Lung microvascular endothelial cell (primary cell): Measurements from ENCODE around the gene ANKS1B. TPM values are rescaled to one million over a fixed set of nuclear protein-coding genes. Genes with fewer than 3 reads are reported as not detected.

Experiments
- DNase-seq, 2 donors: peaks; one replicate each; pipeline versions ENCODE4 v3.0.0 to v3.0.0-alpha.2; 2010; ENCODE audit warnings: low read depth in 2 of 2
- total RNA-seq: library from RNA; depleted of rRNA; stranded (reverse); fragments of >200 nt; gene quantifications from 2 replicates; pipeline ENCODE4 v1.2.1, GENCODE V29; 2014

ANKS1B gene
- total RNA-seq, 1 donor from 2014 or later = 0.20 TPM

DNA sequence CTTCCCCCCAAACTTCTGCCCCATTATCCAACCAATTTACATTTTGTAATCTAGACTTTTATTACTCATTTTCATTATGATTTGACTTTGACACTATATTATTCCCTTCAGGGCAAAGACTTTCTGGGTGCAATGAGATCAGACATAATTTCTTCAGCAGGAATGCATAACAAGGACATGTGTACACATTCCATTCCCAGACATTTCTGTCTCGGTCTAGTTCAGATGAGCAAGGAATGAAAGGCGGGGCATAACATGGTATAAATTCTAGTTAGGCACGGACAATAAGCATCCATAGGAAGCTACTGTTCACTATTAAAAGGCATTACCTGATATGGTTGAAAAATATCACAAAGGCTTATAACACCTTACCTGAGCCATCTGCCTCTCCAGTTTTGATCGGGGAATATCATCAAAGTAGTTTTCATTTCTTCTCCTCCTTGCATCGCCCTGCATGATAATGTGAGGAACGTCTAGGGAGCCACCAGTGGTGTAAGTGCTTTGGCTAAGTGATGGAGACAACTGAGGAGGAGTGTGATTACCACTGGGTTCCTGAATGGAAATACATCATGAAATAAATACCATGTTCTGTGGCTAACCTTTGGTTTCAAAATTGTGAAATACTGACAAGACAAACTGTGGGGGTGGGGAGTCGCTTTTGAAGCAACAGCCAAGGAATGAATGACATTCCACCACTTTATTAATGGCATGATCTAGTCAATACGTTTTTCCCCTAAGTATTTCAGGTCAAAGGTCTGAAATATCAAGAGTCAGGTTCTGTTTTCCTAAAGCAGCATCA lies 1155.7 kb downstream of the ANKS1B start:
- DNase-seq = no peak

DNA sequence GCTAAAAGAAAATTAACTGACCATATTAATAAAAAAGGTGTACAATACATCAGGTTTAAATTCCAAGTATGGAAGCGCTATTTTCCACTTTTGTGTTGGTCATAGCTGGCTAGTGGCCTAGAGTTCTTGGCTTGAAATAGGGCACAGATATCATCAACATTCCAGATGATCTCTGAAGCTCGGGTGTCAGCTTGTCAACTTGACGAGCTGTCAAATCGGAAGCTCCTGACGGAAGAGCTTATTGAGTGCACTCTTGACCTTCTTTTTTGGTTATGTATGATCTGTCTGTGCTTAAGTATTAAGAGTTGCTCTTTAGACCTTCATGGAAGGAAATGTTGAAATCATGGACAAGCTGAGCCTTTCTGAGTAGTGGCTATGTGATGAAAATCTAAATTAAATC lies 1161.7 kb downstream of the ANKS1B start:
- peak in 1 of 2 donors; percentile 90 for DNase-seq

DNA sequence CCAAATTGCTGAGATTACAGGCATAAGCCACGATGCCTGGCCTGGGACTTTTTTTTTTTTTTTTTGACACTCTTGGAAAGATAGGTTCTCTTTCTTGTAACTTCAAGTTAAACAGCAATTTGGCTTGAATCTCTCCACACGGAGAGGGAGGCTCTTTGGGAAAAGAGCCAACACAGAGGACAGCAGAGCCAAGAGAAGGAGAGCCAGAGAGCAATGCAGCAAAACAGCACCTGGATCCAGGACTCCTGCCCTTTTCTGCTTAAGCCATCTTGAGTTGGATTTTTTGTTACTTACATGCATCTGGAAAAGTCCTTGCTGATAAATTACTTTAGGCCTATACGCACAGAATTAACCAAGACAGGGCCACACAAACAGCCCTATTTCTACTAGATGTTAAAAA lies 1162.9 kb downstream of the ANKS1B start:
- peak in 1 of 2 donors; percentile 34 for DNase-seq

DNA sequence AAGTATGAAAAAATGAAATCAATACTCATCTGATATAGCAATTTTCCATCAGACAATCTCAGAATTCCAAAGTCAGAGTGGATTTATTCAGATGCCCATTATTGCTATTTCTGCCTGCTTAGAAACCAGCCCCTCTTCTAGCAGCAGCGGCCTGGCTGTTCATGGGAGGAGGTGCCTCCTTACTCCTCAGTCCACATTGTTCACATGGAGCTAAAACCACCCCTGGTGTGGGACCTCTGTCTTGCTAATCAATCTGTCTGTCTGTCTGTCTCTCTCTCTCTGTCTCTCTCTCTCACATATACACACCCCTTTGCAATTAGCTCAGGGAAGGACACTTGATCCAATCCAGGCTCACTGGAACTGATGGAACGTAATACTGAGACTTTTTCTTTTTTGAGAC lies 1163.5 kb downstream of the ANKS1B start:
- no peak for DNase-seq

DNA sequence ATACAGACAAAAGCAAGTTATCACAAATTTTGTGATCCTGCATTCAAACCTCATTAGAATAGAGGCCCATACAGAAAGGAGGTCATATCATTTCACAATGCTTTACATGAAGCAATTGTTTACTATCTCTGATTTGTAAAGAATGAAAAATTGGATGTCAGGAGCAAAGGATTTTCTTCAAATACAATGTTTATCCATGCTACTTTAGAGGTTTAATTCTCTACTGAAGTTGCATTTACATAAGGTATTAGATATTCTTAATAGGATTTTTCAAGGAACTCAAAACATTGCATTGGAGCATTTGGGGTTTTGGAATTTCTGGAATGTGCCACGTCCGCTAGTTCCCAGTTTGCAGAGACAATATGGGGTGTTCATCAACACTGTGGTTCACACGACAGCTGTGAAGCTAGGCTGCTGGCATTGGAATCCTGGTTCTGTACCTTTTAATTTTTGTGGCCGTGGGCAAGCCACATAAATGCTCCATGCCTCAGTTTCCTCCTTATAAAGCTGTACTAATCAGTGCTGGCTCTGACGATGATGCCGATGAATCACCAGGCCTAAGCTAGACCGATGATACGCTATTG lies 1164.8 kb downstream of the ANKS1B start:
- no peak for DNase-seq

DNA sequence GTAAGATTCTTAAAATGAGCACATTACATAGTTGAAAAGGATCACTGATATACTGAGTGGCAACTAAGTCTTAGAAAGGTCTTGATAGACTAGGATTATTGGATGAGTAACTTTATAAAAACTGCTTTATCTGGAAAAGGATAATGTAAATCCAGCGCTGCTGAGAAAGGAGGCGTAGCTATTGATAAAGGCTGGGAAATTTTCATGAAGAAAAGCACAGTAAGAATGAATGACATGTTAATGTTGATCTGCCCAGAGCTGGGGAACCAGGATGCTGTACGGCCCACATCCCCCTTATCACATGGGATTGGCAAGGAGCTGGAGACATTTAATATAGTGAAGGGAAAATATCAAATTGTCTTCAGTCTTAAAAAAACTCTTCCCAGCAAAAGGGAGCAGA lies 1165.7 kb downstream of the ANKS1B start:
- no peak for DNase-seq

DNA sequence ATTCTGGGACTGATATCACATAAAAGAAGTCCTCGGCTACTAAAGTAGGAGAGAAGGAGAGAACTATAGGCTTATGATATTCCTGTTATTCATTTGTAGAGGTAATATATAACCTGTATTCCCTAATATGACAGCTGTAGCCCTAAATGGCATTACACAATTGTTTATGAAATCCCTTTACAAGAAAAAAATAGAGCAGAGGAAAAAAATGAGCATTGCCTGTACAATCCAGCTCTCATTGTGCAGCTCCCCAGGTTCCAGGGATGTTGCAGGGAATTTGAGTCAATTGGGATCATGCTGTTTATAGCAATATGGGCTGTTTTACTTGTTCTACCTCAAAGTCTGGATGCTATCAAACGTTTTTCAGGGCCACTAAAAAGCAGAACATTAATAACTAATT lies 1166.5 kb downstream of the ANKS1B start:
- DNase-seq = no peak

DNA sequence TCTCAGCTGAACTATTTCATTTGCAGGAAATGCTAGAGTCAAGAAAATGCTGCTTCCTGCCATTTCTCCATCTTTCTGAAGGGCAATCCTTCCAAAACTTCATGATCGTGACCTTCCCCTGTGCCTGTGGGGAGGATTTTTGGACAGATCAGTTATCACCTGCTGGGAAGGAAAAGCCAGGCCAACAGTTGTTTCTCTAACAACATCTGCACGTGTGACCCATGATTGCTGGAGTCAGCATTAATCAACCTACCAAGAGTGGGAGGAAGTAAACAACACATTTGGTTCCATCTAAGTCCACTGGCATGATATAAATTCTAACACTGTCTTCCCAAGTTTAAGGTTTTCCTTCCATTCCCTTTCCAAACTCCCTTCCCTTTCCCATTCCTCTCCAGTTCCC lies 1167.0 kb downstream of the ANKS1B start:
- no peak for DNase-seq

DNA sequence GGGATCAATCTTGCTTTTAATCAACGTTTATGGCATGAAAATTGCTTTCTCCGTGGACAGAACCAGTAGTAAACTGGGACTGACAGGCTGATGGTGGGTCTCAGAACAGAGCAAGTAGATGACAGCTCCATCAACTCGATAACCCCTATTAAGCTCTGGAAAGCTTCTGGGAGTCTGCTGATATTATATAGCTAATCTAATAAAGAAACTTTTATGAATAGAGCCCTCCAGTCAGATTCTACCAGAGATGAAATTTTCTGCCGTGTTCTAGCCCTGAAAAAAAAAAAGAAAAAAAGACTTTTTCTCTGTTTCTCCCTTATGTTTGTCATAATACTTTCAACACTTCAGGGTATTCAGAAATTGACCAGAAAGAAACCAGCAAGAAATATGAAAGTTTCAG lies 1168.0 kb downstream of the ANKS1B start:
- no peak for DNase-seq

DNA sequence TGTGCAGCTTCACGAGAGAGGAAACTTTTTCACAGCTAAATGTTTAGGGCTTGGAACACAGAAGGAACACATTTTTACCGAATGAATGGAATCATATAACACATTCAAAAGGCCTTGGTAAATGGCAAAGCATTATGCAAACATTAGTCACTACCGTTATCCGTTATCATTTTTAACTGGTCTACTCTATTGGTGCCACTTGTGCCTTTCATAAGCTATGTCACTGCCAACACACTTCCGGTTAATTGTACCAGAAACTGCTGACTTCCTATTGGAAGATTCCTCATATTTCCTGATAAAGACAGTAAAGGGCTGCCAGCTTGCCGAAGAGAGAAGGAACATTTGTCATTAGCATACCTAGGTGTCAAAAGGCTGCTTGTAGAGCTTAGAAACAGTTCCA lies 1170.5 kb downstream of the ANKS1B start:
- DNase-seq = peak; percentile 59 to 89

DNA sequence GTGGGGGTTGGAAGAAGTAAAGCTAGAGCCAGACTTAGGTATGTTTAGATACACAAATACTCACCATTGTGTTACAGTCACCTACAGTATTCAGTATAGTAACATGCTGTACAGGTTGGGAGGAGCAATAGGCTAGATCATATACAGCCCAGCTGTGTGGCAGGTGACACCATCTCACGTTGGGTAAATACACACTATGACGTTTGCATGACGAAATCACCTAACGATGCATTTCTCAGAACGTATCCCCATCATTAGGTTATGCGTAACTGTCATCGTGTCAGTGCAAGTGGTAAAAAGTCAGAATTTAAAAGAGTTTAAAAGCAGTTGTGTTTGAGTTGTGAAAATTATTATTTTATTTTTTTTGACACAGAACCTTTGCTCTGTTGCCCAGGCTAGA lies 1172.5 kb downstream of the ANKS1B start:
- no peak for DNase-seq

DNA sequence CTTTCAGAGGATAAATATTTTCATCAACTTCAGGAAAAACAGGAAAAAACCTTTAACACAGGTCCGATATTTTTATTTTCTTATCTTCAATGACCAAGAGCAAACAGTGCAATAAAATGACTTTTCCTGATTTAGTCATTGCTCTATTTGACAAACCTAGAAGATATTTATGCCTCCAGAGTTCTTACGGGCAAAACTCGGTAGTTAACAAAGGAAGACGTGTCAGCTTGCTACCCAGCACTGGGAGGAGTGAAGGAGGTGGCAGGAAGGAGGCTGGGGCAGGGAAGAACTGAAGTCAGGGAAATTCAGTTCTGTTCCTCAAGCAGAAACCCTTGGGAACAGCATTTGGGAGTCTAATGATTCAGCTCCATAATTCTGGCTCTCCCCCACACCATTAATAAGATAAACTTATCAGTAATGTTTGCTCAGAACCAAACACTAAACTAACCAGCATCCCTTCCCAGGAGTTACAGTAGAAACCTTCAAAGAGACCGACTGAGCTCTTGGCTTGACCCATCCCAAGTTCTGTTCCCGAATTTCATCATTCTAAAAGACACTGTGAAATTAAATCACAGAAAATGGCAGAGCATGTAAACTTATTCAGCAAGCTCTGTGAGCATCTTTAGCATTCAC lies 1176.4 kb downstream of the ANKS1B start:
- peak; percentile 14 to 41 for DNase-seq

DNA sequence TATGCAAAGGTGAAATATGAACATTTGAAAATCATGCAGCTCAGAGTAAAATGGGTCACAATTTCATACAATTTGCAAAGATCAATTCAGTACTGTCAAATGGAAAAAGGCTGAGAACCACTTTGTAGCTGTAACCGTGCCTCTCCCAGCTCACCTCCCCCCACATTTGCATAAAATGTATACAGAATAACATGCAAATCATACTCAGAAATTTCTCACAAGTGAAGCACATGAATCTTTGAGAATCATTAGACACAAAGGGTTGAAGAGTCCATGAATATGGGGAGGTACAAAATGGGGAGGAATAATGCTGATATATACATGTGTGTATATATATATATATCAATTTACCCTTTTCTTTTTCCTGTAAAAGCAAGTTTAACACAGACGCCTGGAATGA lies 1177.5 kb downstream of the ANKS1B start:
- DNase-seq = no peak

DNA sequence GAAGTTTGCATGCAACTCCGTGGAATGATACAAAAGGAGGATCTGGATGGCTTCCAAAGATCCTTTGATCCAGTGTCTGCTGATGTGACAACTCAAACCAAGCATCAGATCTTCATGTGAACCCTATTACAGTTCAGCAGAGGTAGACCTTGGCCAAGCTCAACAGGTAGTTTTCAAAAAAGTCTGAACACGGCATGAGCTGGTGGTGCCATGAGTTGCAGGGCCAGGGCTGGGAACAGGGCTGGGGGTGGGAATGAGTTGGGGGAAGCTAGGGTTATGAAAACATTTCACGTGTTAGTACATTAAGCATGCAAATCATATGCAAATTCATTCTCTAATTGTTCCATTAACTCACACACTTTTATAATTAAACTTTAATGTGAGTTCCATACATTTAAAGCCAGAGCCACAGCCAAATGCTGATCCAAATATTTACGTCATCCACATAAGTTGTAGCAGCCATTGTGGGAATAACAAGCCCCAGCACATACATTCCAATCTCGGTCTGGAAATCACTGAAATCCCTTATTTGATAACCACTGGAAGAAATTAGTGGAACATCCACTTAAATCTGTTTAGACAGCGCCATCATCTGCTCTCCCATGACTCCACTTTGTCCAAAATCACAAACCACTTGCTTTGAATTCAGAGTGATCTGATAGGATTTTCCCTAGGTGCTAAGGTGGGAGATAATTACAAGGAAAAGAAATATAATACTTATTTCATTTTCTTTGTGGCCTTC lies 1181.1 kb downstream of the ANKS1B start:
- no peak for DNase-seq

DNA sequence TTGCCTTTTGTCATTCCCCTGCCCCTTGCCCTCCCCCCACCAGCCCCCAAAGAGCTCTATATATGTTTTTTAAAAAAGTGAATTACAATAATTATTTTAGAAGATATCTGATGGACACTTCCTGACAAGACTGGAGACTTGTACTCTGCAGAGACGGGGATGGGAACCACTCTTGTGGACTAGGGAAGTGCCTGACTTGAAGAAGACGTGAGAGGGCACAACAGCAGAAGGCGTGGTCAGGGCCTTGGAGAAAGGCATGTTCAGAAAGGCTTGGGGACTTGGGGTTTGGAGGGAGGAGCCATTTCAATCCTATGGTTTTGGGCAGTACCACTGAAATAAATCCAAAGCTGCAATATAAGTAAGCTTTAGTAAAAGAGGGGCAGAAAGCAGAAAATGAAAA lies 1184.9 kb downstream of the ANKS1B start:
- DNase-seq = no peak

DNA sequence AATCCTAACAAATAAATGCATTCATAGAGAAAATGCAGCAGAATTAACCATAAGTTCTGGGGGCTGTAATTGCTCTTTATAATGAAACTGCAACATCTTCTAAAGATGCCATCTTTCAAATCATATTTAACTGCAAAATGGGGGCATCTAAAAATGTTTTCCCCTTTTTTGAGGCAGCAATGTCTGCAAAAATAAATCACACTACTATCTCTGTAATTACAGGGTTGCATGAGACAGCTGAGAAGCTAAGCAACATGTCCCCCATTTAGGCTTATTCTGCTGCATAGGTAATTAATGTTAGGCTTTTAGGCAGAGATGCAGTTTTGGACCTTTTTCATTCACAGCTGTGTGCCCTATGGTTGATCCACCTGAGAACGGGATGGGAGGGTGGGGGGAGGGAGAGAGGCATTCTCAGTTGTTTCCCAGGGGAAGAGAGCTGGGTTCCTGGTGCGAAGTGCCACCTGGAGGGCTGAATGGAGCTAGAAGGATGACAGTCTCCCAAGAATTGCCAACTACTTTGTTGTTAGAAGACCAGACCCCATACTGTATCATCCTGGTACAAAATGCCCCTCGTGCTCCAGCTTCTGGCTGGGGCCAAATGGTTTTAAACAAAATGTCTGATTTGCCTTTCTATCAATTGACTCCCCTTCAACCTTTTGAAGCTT lies 1185.5 kb downstream of the ANKS1B start:
- DNase-seq = no peak

DNA sequence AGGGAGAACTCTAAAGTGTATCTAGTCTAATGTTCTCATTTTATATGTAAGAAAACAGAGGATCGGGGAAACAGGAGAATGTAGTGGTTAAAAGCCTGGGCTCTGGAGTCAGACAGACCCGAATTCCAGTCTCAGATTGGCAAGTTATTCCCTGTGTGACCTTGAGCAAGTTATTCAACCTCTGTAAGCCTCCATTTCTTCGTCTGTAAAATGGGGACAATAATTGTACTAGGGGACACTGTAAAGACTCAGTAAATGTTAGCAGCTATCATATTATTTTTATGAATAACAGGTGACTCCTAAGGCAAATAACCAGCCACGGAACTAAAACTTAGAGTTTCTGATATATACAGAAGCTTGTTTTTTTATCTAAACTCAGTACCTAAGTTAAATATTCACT lies 1187.5 kb downstream of the ANKS1B start:
- no peak for DNase-seq

DNA sequence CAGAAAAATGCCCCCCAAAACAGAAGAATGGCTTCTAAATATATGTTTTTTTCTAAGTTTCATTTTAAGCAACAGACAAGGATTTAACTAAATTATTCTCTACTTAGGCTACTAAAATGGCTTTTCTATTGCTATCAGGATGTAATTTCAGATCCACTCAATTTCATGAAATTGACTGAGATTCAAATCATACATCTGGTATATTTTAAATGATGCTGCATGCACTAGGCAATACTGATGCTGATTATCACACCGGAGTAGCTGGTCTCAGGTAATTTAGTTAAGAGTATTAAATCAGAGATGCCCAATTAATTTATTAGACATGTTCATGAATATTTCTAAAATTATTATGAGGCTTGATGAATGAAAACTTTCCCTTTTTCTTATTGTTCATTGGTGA lies 1188.0 kb downstream of the ANKS1B start:
- no peak for DNase-seq

DNA sequence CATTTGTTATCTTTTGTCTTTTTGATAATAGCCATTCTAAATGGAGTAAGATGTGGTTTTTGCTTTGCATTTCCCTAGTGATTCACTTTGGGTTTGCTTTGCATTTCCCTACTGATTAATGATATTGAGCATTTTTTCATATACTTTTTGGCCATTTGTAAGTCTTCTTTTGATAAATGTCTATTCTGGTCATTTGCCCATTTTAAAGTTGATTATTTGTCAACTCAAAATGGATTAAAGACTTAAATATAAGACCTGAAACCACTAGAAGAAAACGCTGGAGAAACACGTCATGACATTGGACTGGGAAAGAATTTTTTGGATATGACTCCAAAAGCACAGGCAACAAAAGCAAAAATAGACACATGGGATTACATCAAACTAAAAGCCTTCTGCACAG lies 1191.6 kb downstream of the ANKS1B start:
- no peak for DNase-seq

DNA sequence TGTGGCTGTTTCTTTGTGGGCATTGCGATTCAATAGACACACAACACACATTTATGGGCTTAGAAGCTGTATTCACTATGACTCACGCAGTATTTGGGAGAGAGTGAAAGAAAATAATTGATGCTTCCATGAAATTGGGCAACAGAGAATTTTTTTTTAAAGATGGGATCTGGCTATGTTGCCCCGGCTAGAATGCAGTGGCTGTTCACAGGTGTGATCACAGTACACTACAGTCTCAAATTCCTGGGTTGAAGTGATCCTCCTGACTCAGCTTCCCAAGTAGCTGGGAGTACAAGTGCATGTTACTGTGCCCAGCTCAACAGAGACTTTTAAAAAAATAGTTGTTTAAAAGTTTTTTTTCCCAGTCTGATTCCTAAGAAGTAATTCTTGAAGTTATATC lies 1193.3 kb downstream of the ANKS1B start:
- no peak for DNase-seq

DNA sequence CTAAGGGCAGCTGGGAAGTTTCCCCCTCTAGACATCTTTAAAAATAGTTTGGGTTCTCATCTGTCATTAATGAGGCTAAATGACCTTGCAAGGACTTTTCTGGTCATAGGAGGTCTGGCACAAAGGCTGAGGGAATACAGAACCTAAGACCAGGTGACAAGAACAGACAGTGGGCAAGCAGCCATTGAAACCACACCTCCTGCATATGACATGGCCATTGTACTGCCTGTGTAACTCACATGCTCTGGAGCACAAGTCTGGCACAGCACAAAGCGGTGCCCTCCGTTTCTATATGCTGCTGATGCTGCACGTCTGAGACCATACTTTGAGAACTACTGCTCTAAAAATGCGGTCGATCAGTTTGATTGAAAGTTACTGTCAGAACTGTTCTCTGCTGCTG lies 1196.3 kb downstream of the ANKS1B start:
- DNase-seq = no peak

DNA sequence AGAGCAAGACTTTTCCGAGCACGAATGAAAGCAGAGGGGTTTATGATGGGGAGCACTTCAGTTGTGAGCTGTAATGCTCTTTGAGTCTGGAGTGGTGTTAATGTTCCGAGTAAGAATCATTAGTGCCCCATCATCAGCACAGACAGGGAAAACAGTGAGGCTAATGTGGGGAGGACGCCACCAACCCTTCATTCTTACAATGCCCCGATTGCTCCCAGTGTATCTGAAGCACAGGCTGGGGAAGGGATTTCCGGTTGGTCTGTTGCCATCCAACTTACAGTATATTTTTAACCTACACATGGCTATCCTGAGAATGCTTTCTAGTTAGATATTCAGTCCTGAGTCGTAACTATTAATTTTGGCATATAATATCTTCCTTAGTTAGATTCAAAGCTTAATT lies 1198.1 kb downstream of the ANKS1B start:
- DNase-seq = no peak
